Brain microvascular endothelial cell (primary cell): ENCODE measurements around the gene RAD51AP1.

ENCODE experiments used
- DNase-seq: peaks from one replicate; pipeline ENCODE4 v3.0.0-alpha.2; 2020
- H3K27ac ChIP-seq: fragments of 250-450 bp; sonication (Bioruptor Pico); 2 replicates; pipeline ENCODE4 v1.5.1; 2020; ENCODE audit warnings: mild to moderate bottlenecking, moderate library complexity
- H3K27me3 ChIP-seq: fragments of 250-450 bp; sonication (Bioruptor Pico); replicated peaks from 2 replicates; pipeline ENCODE4 v1.5.1; 2020; ENCODE audit warnings: mild to moderate bottlenecking
- H3K36me3 ChIP-seq: fragments of 250-450 bp; sonication (Bioruptor Pico); replicated peaks from 2 replicates; pipeline ENCODE4 v1.5.1; 2020; ENCODE audit warnings: mild to moderate bottlenecking
- H3K4me3 ChIP-seq: 2 replicates; pipeline ENCODE4 v1.5.1; 2011; ENCODE audit warnings: low read depth, mild to moderate bottlenecking, control low read depth, low read length, moderate library complexity
- CTCF ChIP-seq: IDR thresholded peaks from 2 replicates; pipeline ENCODE4 v1.5.1; 2011; ENCODE audit warnings: low read depth, mild to moderate bottlenecking, moderate library complexity, low read length, control low read depth, inconsistent platforms; ENCODE audit errors: missing control alignments
- in situ Hi-C: cut with HindIII; loops from 2 replicates; pipeline ENCODE4 v1.10.0; 2017; ENCODE audit warnings: low sequenced_read_pairs, low pct_ligation_motif_present

RAD51AP1 gene

GRCh38 chr12:4587108-4587507 is 48.4 kb downstream of the RAD51AP1 start:
- in situ Hi-C loops, result no loop called here
- no peaks in the 10 kb centered on the region for H3K36me3 ChIP-seq
- no peak for DNase-seq
- H3K27ac ChIP-seq, result no peak overlapping the region
- TF ChIP-seq CTCF, result no peak
- H3K4me3 ChIP-seq, result no peak overlapping the region
- H3K27me3 ChIP-seq, result no peaks in the 10 kb centered on the region

- Histone ChIP-seq H3K36me3 (no peaks in the 10 kb centered on the region), H3K27ac (no peak overlapping the region), H3K27me3 (no peaks in the 10 kb centered on the region), H3K4me3 (no peak overlapping the region)
- no peak for DNase-seq
- in situ Hi-C loops, result no loop called here
- no peak for TF ChIP-seq CTCF
Observed at GRCh38 chr12:4588916-4589315, 50.2 kb downstream of the RAD51AP1 start.

- DNase-seq, result no peak
- H3K36me3 ChIP-seq, result no peaks in the 10 kb centered on the region
- no peak for TF ChIP-seq CTCF
- no peak overlapping the region for H3K4me3 ChIP-seq
- no peaks in the 10 kb centered on the region for H3K27me3 ChIP-seq
- no peak overlapping the region for H3K27ac ChIP-seq
- in situ Hi-C loops, result no loop called here
Observed at GRCh38 chr12:4589941-4590340, 51.3 kb downstream of the RAD51AP1 start.

- no peaks in the 10 kb centered on the region for H3K36me3 ChIP-seq
- no peak for DNase-seq
- H3K27ac ChIP-seq, result no peak overlapping the region
- no peak for TF ChIP-seq CTCF
- in situ Hi-C loops, result no loop called here
- no peaks in the 10 kb centered on the region for H3K27me3 ChIP-seq
- H3K4me3 ChIP-seq, result no peak overlapping the region
Observed at GRCh38 chr12:4591180-4591687, 52.5 kb downstream of the RAD51AP1 start.

- in situ Hi-C loops, result no loop called here
- no peak overlapping the region for H3K4me3 ChIP-seq
- H3K27me3 ChIP-seq, result no peaks in the 10 kb centered on the region
- no peak for DNase-seq
- no peak for TF ChIP-seq CTCF
- no peaks in the 10 kb centered on the region for H3K36me3 ChIP-seq
- no peak overlapping the region for H3K27ac ChIP-seq
Observed at GRCh38 chr12:4595881-4596280, 57.2 kb downstream of the RAD51AP1 start.

- Histone ChIP-seq H3K27ac (no peak overlapping the region), H3K36me3 (no peaks in the 10 kb centered on the region), H3K27me3 (no peaks in the 10 kb centered on the region), H3K4me3 (no peak overlapping the region)
- TF ChIP-seq CTCF, result no peak
- in situ Hi-C loops, result no loop called here
- no peak for DNase-seq
Observed at GRCh38 chr12:4603421-4603820, 64.7 kb downstream of the RAD51AP1 start.
